Nephron progenitor cell (in vitro differentiated cells): Measurements from ENCODE around the gene NIM1K.

Experiments used
- DNase-seq: peaks from one replicate; pipeline ENCODE4 v3.0.0; 2021
- H3K27ac Mint-ChIP-seq: 2 replicates; pipeline ENCODE4 v1.8.0; 2021; ENCODE audit warnings: mild to moderate bottlenecking, moderate library complexity, mixed read lengths
- H3K27me3 Mint-ChIP-seq: 2 replicates; pipeline ENCODE4 v1.8.0; 2021; ENCODE audit warnings: mild to moderate bottlenecking, low read depth, mixed read lengths; ENCODE audit not compliant: poor library complexity
- H3K36me3 Mint-ChIP-seq: 2 replicates; pipeline ENCODE4 v1.8.0; 2021; ENCODE audit warnings: low read depth, mixed read lengths
- H3K4me1 Mint-ChIP-seq: 2 replicates; pipeline ENCODE4 v1.8.0; 2021; ENCODE audit warnings: mixed read lengths
- H3K4me3 Mint-ChIP-seq: 2 replicates; pipeline ENCODE4 v1.8.0; 2021; ENCODE audit warnings: mild to moderate bottlenecking, moderate library complexity, mixed read lengths
- H3K9me3 Mint-ChIP-seq: 2 replicates; pipeline ENCODE4 v1.8.0; 2021; ENCODE audit warnings: mild to moderate bottlenecking, moderate library complexity, mixed read lengths
- TF ChIP-seq, protein P1 (sequence below): fragments of 200-600 bp; sonication (generic); IDR thresholded peaks from 2 replicates; pipeline ENCODE4 v1.5.0; 2021; ENCODE audit warnings: antibody characterized with exemption

NIM1K gene

DNA sequence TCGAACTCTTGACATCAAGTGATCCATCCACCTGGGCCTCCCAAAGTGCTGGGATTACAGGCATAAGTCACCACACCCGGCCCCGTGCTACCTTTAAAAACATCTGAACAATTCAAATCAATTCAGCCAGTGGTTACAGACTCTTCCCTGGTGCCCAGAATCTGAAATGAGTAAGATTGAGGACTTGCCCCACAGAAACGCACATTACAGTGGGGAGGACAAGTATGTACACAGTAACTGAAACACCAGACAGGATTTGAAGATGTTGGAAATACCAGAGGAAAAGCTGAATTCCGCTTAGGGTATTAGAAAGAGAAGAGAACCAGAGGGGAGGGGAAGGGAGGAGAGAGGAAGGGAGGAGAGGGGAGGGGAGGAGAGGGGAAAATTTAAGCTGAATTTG, 17.8 kb downstream of the NIM1K start:
- Mint-ChIP-seq H3K4me1 (peaks cover 12% of the 10 kb centered on the region), H3K36me3 (no peaks in the 10 kb centered on the region), H3K9me3 (peaks cover 3% of the 10 kb centered on the region), H3K4me3 (no peak overlapping the region), H3K27ac (no peak overlapping the region), H3K27me3 (peaks cover 28% of the 10 kb centered on the region)
- TF ChIP-seq, protein P1, sequence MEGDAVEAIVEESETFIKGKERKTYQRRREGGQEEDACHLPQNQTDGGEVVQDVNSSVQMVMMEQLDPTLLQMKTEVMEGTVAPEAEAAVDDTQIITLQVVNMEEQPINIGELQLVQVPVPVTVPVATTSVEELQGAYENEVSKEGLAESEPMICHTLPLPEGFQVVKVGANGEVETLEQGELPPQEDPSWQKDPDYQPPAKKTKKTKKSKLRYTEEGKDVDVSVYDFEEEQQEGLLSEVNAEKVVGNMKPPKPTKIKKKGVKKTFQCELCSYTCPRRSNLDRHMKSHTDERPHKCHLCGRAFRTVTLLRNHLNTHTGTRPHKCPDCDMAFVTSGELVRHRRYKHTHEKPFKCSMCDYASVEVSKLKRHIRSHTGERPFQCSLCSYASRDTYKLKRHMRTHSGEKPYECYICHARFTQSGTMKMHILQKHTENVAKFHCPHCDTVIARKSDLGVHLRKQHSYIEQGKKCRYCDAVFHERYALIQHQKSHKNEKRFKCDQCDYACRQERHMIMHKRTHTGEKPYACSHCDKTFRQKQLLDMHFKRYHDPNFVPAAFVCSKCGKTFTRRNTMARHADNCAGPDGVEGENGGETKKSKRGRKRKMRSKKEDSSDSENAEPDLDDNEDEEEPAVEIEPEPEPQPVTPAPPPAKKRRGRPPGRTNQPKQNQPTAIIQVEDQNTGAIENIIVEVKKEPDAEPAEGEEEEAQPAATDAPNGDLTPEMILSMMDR: no peak
- no peak for DNase-seq

DNA sequence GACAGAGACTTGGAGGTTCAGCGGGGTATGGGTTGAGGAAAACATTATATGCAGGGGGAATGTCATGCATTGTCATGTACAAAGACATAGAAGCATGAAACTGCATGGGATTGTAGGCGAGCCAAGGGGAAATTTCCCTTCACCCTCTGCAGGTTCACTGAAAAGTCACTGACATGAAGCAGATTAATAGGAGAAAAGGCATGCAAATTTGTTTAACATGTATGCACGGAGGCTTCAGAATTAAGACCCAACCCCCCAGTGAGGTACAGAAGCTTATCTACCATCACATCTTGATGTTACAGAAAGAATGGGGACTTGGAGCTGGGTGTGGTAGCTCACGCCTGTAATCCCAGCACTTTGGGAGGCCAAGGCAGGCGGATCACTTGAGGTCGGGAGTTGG, 18.5 kb downstream of the NIM1K start:
- Mint-ChIP-seq H3K36me3 (no peaks in the 10 kb centered on the region), H3K9me3 (no peaks in the 10 kb centered on the region), H3K4me1 (peaks cover 12% of the 10 kb centered on the region), H3K4me3 (no peak overlapping the region), H3K27me3 (peaks cover 28% of the 10 kb centered on the region), H3K27ac (no peak overlapping the region)
- no peak for DNase-seq
- TF ChIP-seq, protein P1: no peak

DNA sequence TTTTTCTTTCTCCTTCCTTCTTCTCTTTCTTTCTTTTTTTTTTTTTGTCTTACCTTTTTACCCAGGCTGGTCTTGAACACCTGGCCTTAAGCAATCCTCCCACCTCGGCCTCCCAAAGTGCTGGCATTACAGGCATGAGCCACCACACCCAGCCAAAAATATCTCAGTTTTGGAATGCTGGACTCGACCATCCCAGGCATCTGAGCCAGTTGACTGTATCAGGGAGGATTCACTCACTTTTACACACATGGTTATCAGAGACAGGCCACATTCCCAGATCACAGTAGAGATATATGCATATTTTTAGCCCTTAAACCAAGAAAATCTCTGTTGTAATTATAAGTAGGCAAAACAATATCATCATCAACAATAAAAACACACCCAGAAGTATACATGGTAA, 21.9 kb downstream of the NIM1K start:
- Mint-ChIP-seq H3K9me3 (peaks cover 3% of the 10 kb centered on the region), H3K4me1 (peaks cover 2% of the 10 kb centered on the region), H3K4me3 (no peak overlapping the region), H3K27ac (peak overlapping the region; percentile 84), H3K36me3 (no peaks in the 10 kb centered on the region), H3K27me3 (peaks cover 32% of the 10 kb centered on the region)
- TF ChIP-seq, protein P1: no peak
- DNase-seq: no peak

DNA sequence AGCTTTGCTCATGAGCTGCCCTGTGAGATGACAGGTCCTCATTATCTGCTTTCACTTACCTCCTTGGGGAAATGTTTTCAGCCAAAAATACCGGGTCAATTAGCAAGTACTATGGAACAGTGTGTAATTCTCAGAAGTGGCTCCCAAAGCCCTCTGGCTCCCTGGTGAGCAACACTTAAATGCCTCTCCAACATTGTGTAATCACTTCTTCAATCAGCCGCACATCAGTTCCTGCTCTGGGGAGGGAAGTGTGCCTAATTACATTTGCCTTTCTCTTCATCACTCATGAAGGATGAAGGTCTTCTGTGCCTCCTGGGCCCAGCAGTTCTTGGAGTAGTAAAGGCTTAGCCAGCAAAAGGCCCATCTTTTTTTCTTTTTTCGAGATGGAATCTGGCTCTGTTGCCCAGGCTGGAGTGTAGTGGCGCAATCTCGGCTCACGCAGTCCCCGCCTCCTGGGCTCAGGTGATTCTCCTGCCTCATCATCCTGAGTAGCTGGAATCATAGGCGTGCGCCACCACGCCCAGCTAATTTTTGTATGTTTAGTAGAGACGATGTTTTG, 23.1 kb downstream of the NIM1K start:
- DNase-seq: no peak
- no peaks in the 10 kb centered on the region for H3K36me3 Mint-ChIP-seq
- TF ChIP-seq, protein P1: no peak
- H3K27ac Mint-ChIP-seq: peak overlapping the region; percentile 6
- peaks cover 28% of the 10 kb centered on the region for H3K27me3 Mint-ChIP-seq
- H3K9me3 Mint-ChIP-seq: peaks cover 3% of the 10 kb centered on the region
- no peak overlapping the region for H3K4me3 Mint-ChIP-seq
- no peaks in the 10 kb centered on the region for H3K4me1 Mint-ChIP-seq

DNA sequence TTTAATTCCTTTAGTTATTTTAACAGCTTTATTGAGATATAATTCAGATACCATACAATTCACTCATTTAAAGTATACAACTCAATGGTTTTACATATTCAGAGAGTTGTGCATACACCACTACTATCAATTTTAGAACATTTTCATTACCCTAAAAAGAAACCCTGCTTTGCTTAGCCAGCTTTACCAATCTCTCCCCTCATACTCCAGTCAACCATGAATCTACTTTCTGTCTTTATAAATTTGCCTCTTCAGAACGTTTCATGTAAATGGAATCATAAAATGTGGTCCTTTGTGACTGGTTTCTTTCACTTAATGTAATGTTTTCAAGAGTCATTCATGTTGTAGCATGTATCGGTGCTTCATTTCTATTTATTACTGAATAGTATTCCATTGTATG, 24.9 kb downstream of the NIM1K start:
- Mint-ChIP-seq H3K27ac (no peak overlapping the region), H3K4me3 (no peak overlapping the region), H3K27me3 (peaks cover 18% of the 10 kb centered on the region), H3K9me3 (peaks cover 3% of the 10 kb centered on the region), H3K36me3 (no peaks in the 10 kb centered on the region), H3K4me1 (no peaks in the 10 kb centered on the region)
- no peak for DNase-seq
- TF ChIP-seq, protein P1: no peak

DNA sequence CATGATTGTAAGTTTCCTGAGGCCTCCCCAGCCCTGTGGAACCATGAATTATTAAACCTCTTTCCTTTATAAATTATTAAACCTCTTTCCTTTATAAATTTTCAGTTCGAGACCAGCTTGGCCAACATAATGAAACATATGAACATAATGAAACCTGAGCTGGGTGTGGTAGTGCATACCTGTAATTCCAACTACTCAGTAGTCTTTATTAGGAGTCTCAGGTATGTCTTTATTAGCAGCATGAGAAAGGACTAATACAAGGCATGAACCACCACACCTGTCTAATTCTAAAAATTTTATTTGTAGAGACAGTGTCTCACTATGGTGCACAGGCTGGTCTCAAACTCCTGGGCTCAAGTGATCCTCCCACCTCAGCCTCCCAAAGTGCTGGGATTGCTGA, 27.1 kb downstream of the NIM1K start:
- no peaks in the 10 kb centered on the region for H3K36me3 Mint-ChIP-seq
- TF ChIP-seq, protein P1: no peak
- no peak for DNase-seq
- H3K9me3 Mint-ChIP-seq: peaks cover 3% of the 10 kb centered on the region
- no peak overlapping the region for H3K27ac Mint-ChIP-seq
- H3K4me1 Mint-ChIP-seq: no peaks in the 10 kb centered on the region
- no peak overlapping the region for H3K4me3 Mint-ChIP-seq
- H3K27me3 Mint-ChIP-seq: peaks cover 9% of the 10 kb centered on the region
